Activated naive CD4-positive, alpha-beta T cell treated with anti-CD3 and anti-CD28 coated beads, Interleukin-2, amount 10 ng/mL, durations not matched to agents 7 days and 5 days (primary cell): ENCODE results near the gene KIF17.

Experiments
- CTCF ChIA-PET: fragments of 350-600 bp; sonication (Branson Sonifier 250); formaldehyde crosslinking; loops from one replicate; lab custom pipeline; 2021; ENCODE audit warnings: antibody characterized with exemption; lab: Charles Lee
- DNase-seq: peaks from one replicate; pipeline ENCODE4 v3.0.0-alpha.2; 2020
- H3K27ac Mint-ChIP-seq: one replicate; pipeline ENCODE4 v1.8.0; 2021; ENCODE audit warnings: mild to moderate bottlenecking, moderate library complexity, mixed read lengths
- H3K27me3 Mint-ChIP-seq: one replicate; pipeline ENCODE4 v1.8.0; 2021; ENCODE audit warnings: mild to moderate bottlenecking, mixed read lengths
- H3K36me3 Mint-ChIP-seq: one replicate; pipeline ENCODE4 v1.8.0; 2021; ENCODE audit warnings: mixed read lengths
- H3K4me1 Mint-ChIP-seq: one replicate; pipeline ENCODE4 v1.8.0; 2021; ENCODE audit warnings: mixed read lengths
- H3K4me3 Mint-ChIP-seq: one replicate; pipeline ENCODE4 v1.8.0; 2021; ENCODE audit warnings: mild to moderate bottlenecking, moderate library complexity, mixed read lengths
- H3K9me3 Mint-ChIP-seq: one replicate; pipeline ENCODE4 v1.8.0; 2021; ENCODE audit warnings: mixed read lengths

The KIF17 gene

GRCh38 chr1:20731057-20731991 is 13.5 kb upstream of the KIF17 start:
- DNase-seq = no peak
- peaks cover 21% of the 10 kb centered on the region for H3K4me1 Mint-ChIP-seq
- peak overlapping the region; percentile 60 for H3K4me3 Mint-ChIP-seq
- CTCF ChIA-PET = interaction anchor here (1.6 kb wide), 1 partner anchor 35 kb away, joined by 4 read pairs; no protein-coding TSS in a partner anchor
- H3K27ac Mint-ChIP-seq = no peak overlapping the region
- no peaks in the 10 kb centered on the region for H3K9me3 Mint-ChIP-seq
- H3K36me3 Mint-ChIP-seq = peaks cover 7% of the 10 kb centered on the region
- peaks cover 63% of the 10 kb centered on the region for H3K27me3 Mint-ChIP-seq

GRCh38 chr1:20730690-20731056 is 12.9 kb upstream of the KIF17 start:
- peaks cover 21% of the 10 kb centered on the region for H3K4me1 Mint-ChIP-seq
- peaks cover 67% of the 10 kb centered on the region for H3K27me3 Mint-ChIP-seq
- H3K9me3 Mint-ChIP-seq = no peaks in the 10 kb centered on the region
- H3K36me3 Mint-ChIP-seq = peaks cover 2% of the 10 kb centered on the region
- no peak for DNase-seq
- CTCF ChIA-PET = interaction anchor here (0.5 to 0.6 kb wide), 2 partner anchors 37 to 56 kb away, joined by 3 read pairs; no protein-coding TSS in a partner anchor
- H3K27ac Mint-ChIP-seq = no peak overlapping the region
- H3K4me3 Mint-ChIP-seq = peak overlapping the region; percentile 60

GRCh38 chr1:20729990-20730689 is 12.3 kb upstream of the KIF17 start:
- H3K27ac Mint-ChIP-seq = no peak overlapping the region
- no peak overlapping the region for H3K4me3 Mint-ChIP-seq
- H3K9me3 Mint-ChIP-seq = no peaks in the 10 kb centered on the region
- peaks cover 21% of the 10 kb centered on the region for H3K4me1 Mint-ChIP-seq
- CTCF ChIA-PET = interaction anchor here (0.5 to 0.7 kb wide), 3 partner anchors 38 to 465 kb away, joined by 3 read pairs; no protein-coding TSS in a partner anchor
- no peak for DNase-seq
- peaks cover 72% of the 10 kb centered on the region for H3K27me3 Mint-ChIP-seq
- peaks cover 2% of the 10 kb centered on the region for H3K36me3 Mint-ChIP-seq

- peaks cover 21% of the 10 kb centered on the region for H3K4me1 Mint-ChIP-seq
- H3K9me3 Mint-ChIP-seq = no peaks in the 10 kb centered on the region
- H3K27me3 Mint-ChIP-seq = peaks cover 72% of the 10 kb centered on the region
- no peak overlapping the region for H3K27ac Mint-ChIP-seq
- H3K36me3 Mint-ChIP-seq = peaks cover 2% of the 10 kb centered on the region
- no peak for DNase-seq
- CTCF ChIA-PET = interaction anchor here (0.7 kb wide), 1 partner anchor 466 kb away, joined by 3 read pairs; no protein-coding TSS in a partner anchor
- no peak overlapping the region for H3K4me3 Mint-ChIP-seq
Observed at GRCh38 chr1:20729155-20729931, 11.5 kb upstream of the KIF17 start.

- no peaks in the 10 kb centered on the region for H3K36me3 Mint-ChIP-seq
- DNase-seq = no peak
- H3K9me3 Mint-ChIP-seq = no peaks in the 10 kb centered on the region
- CTCF ChIA-PET = no interaction called here
- no peak overlapping the region for H3K27ac Mint-ChIP-seq
- H3K27me3 Mint-ChIP-seq = peaks cover 73% of the 10 kb centered on the region
- H3K4me1 Mint-ChIP-seq = peaks cover 20% of the 10 kb centered on the region
- no peak overlapping the region for H3K4me3 Mint-ChIP-seq
Observed at GRCh38 chr1:20728371-20729154, 10.8 kb upstream of the KIF17 start.

- peaks cover 13% of the 10 kb centered on the region for H3K4me1 Mint-ChIP-seq
- peaks cover 68% of the 10 kb centered on the region for H3K27me3 Mint-ChIP-seq
- H3K36me3 Mint-ChIP-seq = no peaks in the 10 kb centered on the region
- no peak overlapping the region for H3K4me3 Mint-ChIP-seq
- CTCF ChIA-PET = no interaction called here
- no peak for DNase-seq
- no peaks in the 10 kb centered on the region for H3K9me3 Mint-ChIP-seq
- no peak overlapping the region for H3K27ac Mint-ChIP-seq
Observed at GRCh38 chr1:20727746-20728316, 10.0 kb upstream of the KIF17 start.

- H3K27ac Mint-ChIP-seq = no peak overlapping the region
- no peak overlapping the region for H3K4me3 Mint-ChIP-seq
- H3K27me3 Mint-ChIP-seq = peaks cover 66% of the 10 kb centered on the region
- H3K36me3 Mint-ChIP-seq = no peaks in the 10 kb centered on the region
- no peaks in the 10 kb centered on the region for H3K9me3 Mint-ChIP-seq
- DNase-seq = no peak
- CTCF ChIA-PET = no interaction called here
- H3K4me1 Mint-ChIP-seq = peaks cover 7% of the 10 kb centered on the region
Observed at GRCh38 chr1:20726932-20727745, 9.3 kb upstream of the KIF17 start.

GRCh38 chr1:20726118-20726911 is 8.5 kb upstream of the KIF17 start:
- no peaks in the 10 kb centered on the region for H3K9me3 Mint-ChIP-seq
- H3K27me3 Mint-ChIP-seq = peaks cover 60% of the 10 kb centered on the region
- no peak overlapping the region for H3K27ac Mint-ChIP-seq
- DNase-seq = no peak
- H3K36me3 Mint-ChIP-seq = no peaks in the 10 kb centered on the region
- H3K4me3 Mint-ChIP-seq = no peak overlapping the region
- peaks cover 5% of the 10 kb centered on the region for H3K4me1 Mint-ChIP-seq
- CTCF ChIA-PET = no interaction called here

- H3K36me3 Mint-ChIP-seq = no peaks in the 10 kb centered on the region
- H3K9me3 Mint-ChIP-seq = no peaks in the 10 kb centered on the region
- no peak for DNase-seq
- peaks cover 60% of the 10 kb centered on the region for H3K27me3 Mint-ChIP-seq
- no peak overlapping the region for H3K27ac Mint-ChIP-seq
- H3K4me1 Mint-ChIP-seq = peaks cover 4% of the 10 kb centered on the region
- CTCF ChIA-PET = no interaction called here
- H3K4me3 Mint-ChIP-seq = no peak overlapping the region
Observed at GRCh38 chr1:20725189-20726117, 7.6 kb upstream of the KIF17 start.

- H3K9me3 Mint-ChIP-seq = no peaks in the 10 kb centered on the region
- CTCF ChIA-PET = no interaction called here
- no peak overlapping the region for H3K4me3 Mint-ChIP-seq
- DNase-seq = no peak
- H3K27ac Mint-ChIP-seq = no peak overlapping the region
- H3K27me3 Mint-ChIP-seq = peaks cover 60% of the 10 kb centered on the region
- no peaks in the 10 kb centered on the region for H3K36me3 Mint-ChIP-seq
- H3K4me1 Mint-ChIP-seq = no peaks in the 10 kb centered on the region
Observed at GRCh38 chr1:20724364-20725188, 6.8 kb upstream of the KIF17 start.
